DOHH2 (cell line): Measurements from ENCODE around the gene ZC3H14.

Experiments
- H3F3A ChIP-seq: fragments of 200-600 bp; sonication (generic), shearing (Covaris generic); 2 replicates; pipeline ENCODE4 v1.6.0; 2016; ENCODE audit warnings: antibody characterized with exemption, mild to moderate bottlenecking; ENCODE audit not compliant: control insufficient read depth, insufficient read depth
- H3K27ac ChIP-seq: fragments of 200-600 bp; sonication (generic); 2 replicates; pipeline ENCODE4 v1.5.1; 2014; ENCODE audit warnings: low read depth, mild to moderate bottlenecking, low read length, moderate library complexity
- H3K27me3 ChIP-seq: fragments of 200-600 bp; sonication (generic); 2 replicates; pipeline ENCODE4 v1.6.1; 2014; ENCODE audit warnings: mild to moderate bottlenecking, low read length, mixed read lengths; ENCODE audit not compliant: control insufficient read depth
- H3K36me3 ChIP-seq: fragments of 200-600 bp; sonication (generic); 2 replicates; pipeline ENCODE4 v1.6.1; 2014; ENCODE audit warnings: mild to moderate bottlenecking, low read length, moderate library complexity, mixed read lengths; ENCODE audit not compliant: control insufficient read depth
- H3K4me1 ChIP-seq: fragments of 200-600 bp; sonication (generic); 2 replicates; pipeline ENCODE4 v1.6.1; 2014; ENCODE audit warnings: mild to moderate bottlenecking, low read length, mixed read lengths; ENCODE audit not compliant: control insufficient read depth
- H3K4me2 ChIP-seq: fragments of 200-600 bp; sonication (generic); 2 replicates; pipeline ENCODE4 v1.6.0; 2014; ENCODE audit warnings: mild to moderate bottlenecking, low read length, moderate library complexity
- H3K4me3 ChIP-seq: fragments of 200-600 bp; sonication (generic); 2 replicates; pipeline ENCODE4 v1.5.1; 2014; ENCODE audit warnings: mild to moderate bottlenecking, low read length, mixed read lengths
- H3K79me2 ChIP-seq: fragments of 200-600 bp; sonication (generic); 2 replicates; pipeline ENCODE4 v1.6.1; 2014; ENCODE audit warnings: mild to moderate bottlenecking, low read length, mixed read lengths; ENCODE audit not compliant: control insufficient read depth
- H3K9me2 ChIP-seq: fragments of 200-600 bp; sonication (generic); replicated peaks from 2 replicates; pipeline ENCODE4 v1.6.1; 2014; ENCODE audit warnings: mild to moderate bottlenecking, low read length, mixed read lengths; ENCODE audit not compliant: control insufficient read depth
- H3K9me3 ChIP-seq: fragments of 200-600 bp; sonication (generic); 2 replicates; pipeline ENCODE4 v1.6.1; 2014; ENCODE audit warnings: antibody characterized with exemption, low read length, mixed read lengths; ENCODE audit not compliant: control insufficient read depth, insufficient read depth
- H4K20me1 ChIP-seq: fragments of 200-600 bp; sonication (generic); 2 replicates; pipeline ENCODE4 v1.6.0; 2014; ENCODE audit warnings: low read depth, mild to moderate bottlenecking, antibody characterized with exemption, low read length, moderate library complexity; ENCODE audit not compliant: control insufficient read depth, insufficient read depth
- EZH2phosphoT487 ChIP-seq: fragments of 200-600 bp; sonication (generic); IDR thresholded peaks from 2 replicates; pipeline ENCODE4 v1.6.1; 2017; ENCODE audit warnings: borderline replicate concordance, mild to moderate bottlenecking, antibody characterized with exemption, low read length, moderate library complexity, mixed read lengths
- TF ChIP-seq, protein P1 (sequence below): fragments of 200-600 bp; sonication (generic); IDR thresholded peaks from one replicate; pipeline ENCODE4 v1.5.1; 2014; ENCODE audit warnings: antibody characterized with exemption, mild to moderate bottlenecking, low read depth, low read length; ENCODE audit not compliant: poor library complexity, severe bottlenecking

The ZC3H14 gene

GRCh38 chr14:88556581-88556980 is 6.3 kb upstream of the ZC3H14 start:
- H3K4me3 ChIP-seq = no peak overlapping the region
- TF ChIP-seq, protein P1, sequence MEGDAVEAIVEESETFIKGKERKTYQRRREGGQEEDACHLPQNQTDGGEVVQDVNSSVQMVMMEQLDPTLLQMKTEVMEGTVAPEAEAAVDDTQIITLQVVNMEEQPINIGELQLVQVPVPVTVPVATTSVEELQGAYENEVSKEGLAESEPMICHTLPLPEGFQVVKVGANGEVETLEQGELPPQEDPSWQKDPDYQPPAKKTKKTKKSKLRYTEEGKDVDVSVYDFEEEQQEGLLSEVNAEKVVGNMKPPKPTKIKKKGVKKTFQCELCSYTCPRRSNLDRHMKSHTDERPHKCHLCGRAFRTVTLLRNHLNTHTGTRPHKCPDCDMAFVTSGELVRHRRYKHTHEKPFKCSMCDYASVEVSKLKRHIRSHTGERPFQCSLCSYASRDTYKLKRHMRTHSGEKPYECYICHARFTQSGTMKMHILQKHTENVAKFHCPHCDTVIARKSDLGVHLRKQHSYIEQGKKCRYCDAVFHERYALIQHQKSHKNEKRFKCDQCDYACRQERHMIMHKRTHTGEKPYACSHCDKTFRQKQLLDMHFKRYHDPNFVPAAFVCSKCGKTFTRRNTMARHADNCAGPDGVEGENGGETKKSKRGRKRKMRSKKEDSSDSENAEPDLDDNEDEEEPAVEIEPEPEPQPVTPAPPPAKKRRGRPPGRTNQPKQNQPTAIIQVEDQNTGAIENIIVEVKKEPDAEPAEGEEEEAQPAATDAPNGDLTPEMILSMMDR = no peak
- no peak for TF ChIP-seq EZH2phosphoT487
- H3K27ac ChIP-seq = no peak overlapping the region
- H3F3A ChIP-seq = no peaks in the 10 kb centered on the region
- H3K4me1 ChIP-seq = peaks cover 25% of the 10 kb centered on the region
- H3K9me3 ChIP-seq = no peaks in the 10 kb centered on the region
- no peaks in the 10 kb centered on the region for H3K79me2 ChIP-seq
- H3K4me2 ChIP-seq = no peak overlapping the region
- no peaks in the 10 kb centered on the region for H3K36me3 ChIP-seq
- H3K27me3 ChIP-seq = peaks cover 38% of the 10 kb centered on the region
- H3K9me2 ChIP-seq = no peaks in the 10 kb centered on the region
- no peaks in the 10 kb centered on the region for H4K20me1 ChIP-seq

DNA sequence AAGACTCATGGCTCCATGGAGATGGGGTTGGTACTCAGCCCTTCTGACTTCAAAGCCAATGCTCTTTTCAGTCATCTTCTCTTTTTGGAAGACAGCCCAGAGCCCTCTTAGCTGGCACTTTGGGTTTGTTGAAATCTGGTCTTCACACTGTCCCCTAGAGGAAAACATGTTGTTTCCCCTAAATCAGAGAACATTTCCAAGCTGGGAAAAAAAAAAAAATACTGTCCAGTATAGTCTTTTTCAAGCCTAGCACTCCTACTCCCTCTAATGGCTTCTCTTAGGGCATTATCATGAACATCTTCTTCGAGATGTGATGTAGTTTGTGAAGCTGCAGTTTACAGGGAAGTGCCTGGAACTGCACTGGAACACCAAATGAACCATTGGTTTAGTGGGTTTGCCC is 3.0 kb upstream of the ZC3H14 start:
- Histone ChIP-seq H3F3A (0 out of 2 replicates have a peak, but pooled peaks cover 2% of the 10 kb centered on the region), H3K9me3 (no peaks in the 10 kb centered on the region), H3K27me3 (peaks cover 22% of the 10 kb centered on the region), H3K4me2 (no peak overlapping the region), H4K20me1 (no peaks in the 10 kb centered on the region), H3K4me1 (peaks cover 38% of the 10 kb centered on the region), H3K9me2 (no peaks in the 10 kb centered on the region), H3K36me3 (peaks cover 4% of the 10 kb centered on the region), H3K27ac (no peak overlapping the region), H3K4me3 (no peak overlapping the region), H3K79me2 (peaks cover 20% of the 10 kb centered on the region)
- no peak for TF ChIP-seq EZH2phosphoT487
- TF ChIP-seq, protein P1 = no peak

DNA sequence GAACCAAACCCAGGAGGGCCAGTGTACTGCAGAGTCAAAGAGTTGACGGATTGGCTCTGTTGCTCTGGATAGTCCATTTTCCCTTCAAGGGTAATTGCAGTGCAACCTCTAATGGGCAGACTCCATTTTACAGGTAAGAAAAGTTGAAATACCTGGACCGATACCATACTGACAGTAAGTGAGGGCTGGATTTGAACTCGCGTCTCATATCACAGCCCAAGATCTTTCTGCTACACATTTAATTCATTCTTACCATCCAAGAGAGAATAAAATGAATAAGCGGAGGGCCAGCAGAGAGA is 356 bp upstream of the ZC3H14 start:
- Histone ChIP-seq H3K4me1 (peaks cover 23% of the 10 kb centered on the region), H4K20me1 (no peaks in the 10 kb centered on the region), H3K4me2 (peak overlapping the region; percentile 67), H3K4me3 (peak overlapping the region; percentile 78), H3K36me3 (peaks cover 18% of the 10 kb centered on the region), H3K79me2 (peaks cover 33% of the 10 kb centered on the region), H3F3A (0 out of 2 replicates have a peak, but pooled peaks cover 2% of the 10 kb centered on the region), H3K27ac (no peak overlapping the region), H3K9me3 (no peaks in the 10 kb centered on the region), H3K27me3 (no peaks in the 10 kb centered on the region), H3K9me2 (no peaks in the 10 kb centered on the region)
- TF ChIP-seq, protein P1 = no peak
- TF ChIP-seq EZH2phosphoT487 = no peak

DNA sequence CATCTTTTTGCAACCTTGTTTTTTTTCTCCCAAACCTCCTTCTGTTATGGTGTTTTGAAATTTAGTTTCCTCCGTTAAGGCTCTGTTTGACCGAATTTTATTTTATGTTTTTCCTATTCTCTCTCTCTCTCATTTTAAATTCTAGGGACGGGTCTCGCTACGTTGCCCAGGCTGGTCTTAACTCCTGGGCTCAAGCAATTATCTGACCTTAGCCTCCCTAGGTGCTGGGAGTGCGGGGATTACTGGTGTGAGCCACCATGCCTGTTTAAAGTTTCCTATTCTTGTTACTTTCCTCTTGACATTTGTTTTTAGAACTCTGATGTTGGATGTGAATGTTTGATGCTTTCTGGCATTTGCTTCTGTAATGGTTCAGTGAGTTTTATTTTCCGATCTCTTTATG is 1.0 kb downstream of the ZC3H14 start:
- Histone ChIP-seq H3K27ac (no peak overlapping the region), H3F3A (0 out of 2 replicates have a peak, but pooled peaks cover 2% of the 10 kb centered on the region), H3K27me3 (no peaks in the 10 kb centered on the region), H4K20me1 (no peaks in the 10 kb centered on the region), H3K79me2 (peaks cover 36% of the 10 kb centered on the region), H3K9me3 (no peaks in the 10 kb centered on the region), H3K4me3 (peak overlapping the region; percentile 78), H3K36me3 (peaks cover 32% of the 10 kb centered on the region), H3K4me2 (peak overlapping the region; percentile 67), H3K4me1 (peaks cover 19% of the 10 kb centered on the region), H3K9me2 (no peaks in the 10 kb centered on the region)
- no peak for TF ChIP-seq EZH2phosphoT487
- TF ChIP-seq, protein P1 = no peak
